ENCODE results near the gene DENND6B. TPM values are rescaled to one million over a fixed set of nuclear protein-coding genes. Genes with fewer than 3 reads are reported as not detected.
A peak's percentile ranks its signal among the peaks of the same experiment; 100 is the strongest.

Gene DENND6B
- total and polyA plus RNA-seq, 2 of the 13 experiments (the other 11 are each of a cell fraction or from before 2014, with no cell fraction given) = 0.95 to 3.8 TPM

- TF ChIP-seq CTCF (CRISPR knock-in tag; IDR thresholded peaks at IDR 0.05) = no peak
Measured at GRCh38 chr22:50314455-50315288, 12.1 kb downstream of the DENND6B start (continued).

DNA sequence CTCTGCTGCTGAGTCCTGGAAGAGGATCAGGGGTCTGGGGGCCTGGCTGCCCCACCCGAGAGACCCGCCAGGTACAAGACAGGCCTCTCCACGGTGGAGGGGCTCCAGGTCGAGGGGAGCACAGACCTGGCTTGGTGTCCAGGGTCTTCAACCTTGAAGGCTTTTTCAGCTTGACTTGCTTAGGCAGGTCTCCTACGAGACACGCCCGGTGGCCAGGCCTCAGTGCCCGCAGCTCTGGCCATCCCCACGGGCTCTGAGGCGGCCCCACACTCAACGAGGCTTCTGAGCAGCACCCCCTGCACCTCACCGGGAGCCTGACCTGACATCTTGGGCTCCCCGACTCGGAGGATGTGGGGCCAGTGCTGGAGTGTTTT, 12.7 kb downstream of the DENND6B start:
- intact Hi-C loops (cut with micrococcal nuclease; ENCODE audit: unreplicated experiment) (no loop called here), in situ Hi-C loops (cut with HindIII; ENCODE audit: extremely low pct_ligation_motif_present, low pct_unique_long_range_greater_than_20kb) (no loop called here)
- TF ChIP-seq, protein P1, sequence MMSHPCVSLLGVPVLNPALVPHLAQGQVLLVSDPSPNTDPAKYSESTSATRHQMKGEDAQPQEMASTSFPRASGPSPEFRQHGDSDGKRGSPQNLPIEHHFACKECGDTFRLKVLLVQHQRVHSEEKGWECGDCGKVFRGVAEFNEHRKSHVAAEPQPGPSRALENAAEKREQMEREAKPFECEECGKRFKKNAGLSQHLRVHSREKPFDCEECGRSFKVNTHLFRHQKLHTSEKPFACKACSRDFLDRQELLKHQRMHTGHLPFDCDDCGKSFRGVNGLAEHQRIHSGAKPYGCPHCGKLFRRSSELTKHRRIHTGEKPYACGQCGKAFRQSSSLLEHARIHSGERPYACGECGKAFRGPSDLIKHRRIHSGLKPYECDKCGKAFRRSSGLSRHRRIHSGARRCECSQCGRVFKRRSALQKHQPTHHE (CRISPR knock-in tag; IDR thresholded peaks at IDR 0.05; ENCODE audit: borderline replicate concordance) = no peak
- TF ChIP-seq ZNF574 (CRISPR knock-in tag; IDR thresholded peaks at IDR 0.05) (no peak), BORCS8-MEF2B (CRISPR knock-in tag; IDR thresholded peaks at IDR 0.05) (0 out of 2 replicates have a peak, but pooled peaks have one; percentile 16), HMGXB3 (CRISPR knock-in tag; IDR thresholded peaks at IDR 0.05; ENCODE audit: borderline replicate concordance) (no peak), ZNF460 (CRISPR knock-in tag; IDR thresholded peaks at IDR 0.05; ENCODE audit: borderline replicate concordance) (no peak)
- TF ChIP-seq, protein P2, sequence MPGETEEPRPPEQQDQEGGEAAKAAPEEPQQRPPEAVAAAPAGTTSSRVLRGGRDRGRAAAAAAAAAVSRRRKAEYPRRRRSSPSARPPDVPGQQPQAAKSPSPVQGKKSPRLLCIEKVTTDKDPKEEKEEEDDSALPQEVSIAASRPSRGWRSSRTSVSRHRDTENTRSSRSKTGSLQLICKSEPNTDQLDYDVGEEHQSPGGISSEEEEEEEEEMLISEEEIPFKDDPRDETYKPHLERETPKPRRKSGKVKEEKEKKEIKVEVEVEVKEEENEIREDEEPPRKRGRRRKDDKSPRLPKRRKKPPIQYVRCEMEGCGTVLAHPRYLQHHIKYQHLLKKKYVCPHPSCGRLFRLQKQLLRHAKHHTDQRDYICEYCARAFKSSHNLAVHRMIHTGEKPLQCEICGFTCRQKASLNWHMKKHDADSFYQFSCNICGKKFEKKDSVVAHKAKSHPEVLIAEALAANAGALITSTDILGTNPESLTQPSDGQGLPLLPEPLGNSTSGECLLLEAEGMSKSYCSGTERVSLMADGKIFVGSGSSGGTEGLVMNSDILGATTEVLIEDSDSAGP (CRISPR knock-in tag; IDR thresholded peaks at IDR 0.05; ENCODE audit: borderline replicate concordance) = 0 out of 2 replicates have a peak, but pooled peaks have one; percentile 3
- ChIA-PET POLR2A (interaction anchor here (1.7 kb wide), 1 partner anchor 20 kb away, joined by 6 read pairs; no protein-coding TSS in a partner anchor), CTCF (ENCODE audit: low intra/inter-chr PET ratio, low total read pairs) (no interaction called here)
- 32% methylated on average over 5 of the region's 14 CpGs for WGBS (ENCODE audit: low lambda C conversion rate)
- Histone ChIP-seq H3K36me3 (replicated peaks in 1 of 2; ENCODE audit: control insufficient read depth in 1 of 2, insufficient read depth in 2 of 2, low read length in 2 of 2) (no peaks in the 10 kb centered on the region), H3K27me3 (ENCODE audit: control insufficient read depth in 1 of 2, insufficient read depth in 2 of 2, low read length in 2 of 2) (peaks cover 0 to 1% of the 10 kb centered on the region in 2 experiments; a peak in 3 of 5 replicates), H3K4me3 (replicated peaks in 1 of 3; ENCODE audit: insufficient read depth in 1 of 3, low read depth in 2 of 3, low read length in 3 of 3) (peak overlapping the region in 2 of 3 experiments; percentile 22 to 64; a peak in 3 of 6 replicates), H3K4me1 (ENCODE audit: insufficient read depth, low read length) (peaks cover 71% of the 10 kb centered on the region), H3K9ac (ENCODE audit: insufficient read depth, low read depth, low read length) (peak overlapping the region; percentile 29; the same call in 1 of the 2 replicates), H3K79me2 (ENCODE audit: insufficient read depth, low read length) (no peaks in the 10 kb centered on the region), H2AFZ (ENCODE audit: low read length) (no peak overlapping the region), H4K20me1 (ENCODE audit: insufficient read depth, low read length) (no peaks in the 10 kb centered on the region), H3K27ac (ENCODE audit: extremely low read length, insufficient read depth, low read length) (no peak overlapping the region), H3K9me3 (ENCODE audit: low read length) (no peaks in the 10 kb centered on the region), H3K4me2 (ENCODE audit: low read depth, low read length) (peak overlapping the region; percentile 75)
- DNase-seq (ENCODE audit: low spot score) (no peak), ATAC-seq (no peak), FAIRE-seq (no peak)
- no TSS peak for BruUV-seq (replicated peaks)

All from HepG2 (cell line).